Measurements from ENCODE around the gene PUS10. TPM values are rescaled to one million over a fixed set of nuclear protein-coding genes. Genes with fewer than 3 reads are reported as not detected.
"Not testable (repeated sequence)": the region's sequence is repeated elsewhere in the genome, so short reads cannot be mapped to it uniquely, and the experiment has no call there.

The PUS10 gene
- total and polyA plus RNA-seq, 2 of the 4 experiments (the other 2 are of a cell fraction): 4.4 to 5.7 TPM

DNA sequence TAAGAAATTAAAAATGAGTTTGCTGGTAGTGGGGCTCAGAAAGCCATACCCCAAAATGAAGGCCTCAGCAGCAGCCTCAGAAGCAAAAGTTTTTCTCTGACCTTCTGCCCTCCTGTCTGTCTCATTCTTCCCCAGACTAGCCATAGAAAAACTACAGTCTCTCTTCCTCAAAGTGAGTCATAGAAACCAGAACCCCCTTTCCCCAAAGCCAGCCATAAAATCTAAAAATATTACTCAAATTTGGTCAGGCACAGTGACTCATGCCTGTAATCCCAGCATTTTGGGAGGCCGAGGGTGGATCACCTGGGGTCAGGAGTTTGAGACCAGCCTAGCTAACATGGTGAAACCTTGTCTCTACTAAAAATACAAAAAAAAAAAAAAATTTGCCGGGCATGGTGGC is 5.8 kb downstream of the PUS10 start:
- H3K14ac ChIP-seq (replicated peaks; ENCODE audit: low read depth, low read length); H3K4me2 ChIP-seq (ENCODE audit: low read depth, low read length); H3K4me1 ChIP-seq (ENCODE audit: control insufficient read depth, insufficient read depth, low read length); H2BK120ac ChIP-seq (ENCODE audit: low read depth, low read length); intact Hi-C loops (cut with micrococcal nuclease); H2BK5ac ChIP-seq (ENCODE audit: low read depth, low read length, poor library complexity, severe bottlenecking); H3K18ac ChIP-seq (ENCODE audit: low read depth, low read length); ATAC-seq (ENCODE audit: low read depth); H3K27ac ChIP-seq (ENCODE audit: insufficient read depth, low read length); H3K23ac ChIP-seq (ENCODE audit: low read depth, low read length); H4K8ac ChIP-seq (ENCODE audit: low read depth in 2 of 2, low read length in 2 of 2); H4K5ac ChIP-seq (ENCODE audit: low read depth, low read length); H3K4me3 ChIP-seq (ENCODE audit: insufficient read depth, low read depth, low read length); H3K36me3 ChIP-seq (ENCODE audit: control insufficient read depth, insufficient read depth, low read length); H3K56ac ChIP-seq (ENCODE audit: extremely low read depth, insufficient read depth, low read length); H2BK20ac ChIP-seq (ENCODE audit: low read depth, low read length); H3K27me3 ChIP-seq (ENCODE audit: control insufficient read depth, insufficient read depth, low read length); H4K91ac ChIP-seq (ENCODE audit: insufficient read depth, low read depth, low read length); H2AFZ ChIP-seq (replicated peaks; ENCODE audit: low read length, poor library complexity); dilution Hi-C loops (cut with HindIII; ENCODE audit: low sequenced_read_pairs, unreplicated experiment); H2AK9ac ChIP-seq (replicated peaks; ENCODE audit: low read depth, low read length, poor library complexity); H4K20me1 ChIP-seq (ENCODE audit: insufficient read depth, low read length); in situ Hi-C loops (cut with MboI; ENCODE audit: low sequenced_read_pairs); POLR2A ChIA-PET (ENCODE audit: unreplicated experiment); BruUV-seq (replicated peaks); CTCF ChIA-PET; H2AK5ac ChIP-seq (ENCODE audit: low read depth, low read length); H3K9ac ChIP-seq (ENCODE audit: low read depth, low read length); H2BK15ac ChIP-seq (ENCODE audit: low read depth, low read length); H3K9me3 ChIP-seq (ENCODE audit: control insufficient read depth, insufficient read depth, low read length); H3K9me1 ChIP-seq (ENCODE audit: insufficient read depth, low read length); H3K4ac ChIP-seq (ENCODE audit: low read depth, low read length): not testable (repeated sequence)
- peaks cover 6 to 18% of the 10 kb centered on the region in 2 experiments; a peak in 3 of 4 replicates for H3K79me1 ChIP-seq (ENCODE audit: low read depth in 1 of 2, low read length in 2 of 2)
- WGBS, 2 experiments (ENCODE audit: extremely low coverage in 2 of 2, insufficient read length in 1 of 2): no CpG with 5 or more reads among the region's 2 CpGs
- DNase-seq: peak; percentile 64
- TF ChIP-seq FOS (IDR thresholded peaks at IDR 0.05; ENCODE audit: low read depth, low read length): peak; percentile 53; the same call in 1 of the 2 replicates
